GM12801 (cell line): ENCODE results near the gene NXN.

Source experiments
- CTCF ChIP-seq: IDR thresholded peaks from one replicate; pipeline ENCODE4 v1.5.1; 2011; ENCODE audit warnings: control low read depth; ENCODE audit not compliant: insufficient read length; ENCODE audit errors: extremely low read depth

NXN gene

GRCh38 chr17:887551-888209 is 91.9 kb downstream of the NXN start:
- no peak for TF ChIP-seq CTCF

GRCh38 chr17:885971-886571 is 93.5 kb downstream of the NXN start:
- TF ChIP-seq CTCF: no peak

GRCh38 chr17:883586-883962 is 96.0 kb downstream of the NXN start:
- TF ChIP-seq CTCF: no peak

GRCh38 chr17:882827-883585 is 96.6 kb downstream of the NXN start:
- TF ChIP-seq CTCF: no peak

GRCh38 chr17:881778-882177 is 97.8 kb downstream of the NXN start:
- TF ChIP-seq CTCF: no peak

GRCh38 chr17:880443-881269 is 98.9 kb downstream of the NXN start:
- no peak for TF ChIP-seq CTCF
